Hippocampal formation (tissue), 2 donors: ENCODE measurements around the gene NEDD8.

Experiments
- DNase-seq, 2 donors: peaks; one replicate each; lab custom pipeline; 2025; lab: John Stamatoyannopoulos, UW

NEDD8 gene

DNA sequence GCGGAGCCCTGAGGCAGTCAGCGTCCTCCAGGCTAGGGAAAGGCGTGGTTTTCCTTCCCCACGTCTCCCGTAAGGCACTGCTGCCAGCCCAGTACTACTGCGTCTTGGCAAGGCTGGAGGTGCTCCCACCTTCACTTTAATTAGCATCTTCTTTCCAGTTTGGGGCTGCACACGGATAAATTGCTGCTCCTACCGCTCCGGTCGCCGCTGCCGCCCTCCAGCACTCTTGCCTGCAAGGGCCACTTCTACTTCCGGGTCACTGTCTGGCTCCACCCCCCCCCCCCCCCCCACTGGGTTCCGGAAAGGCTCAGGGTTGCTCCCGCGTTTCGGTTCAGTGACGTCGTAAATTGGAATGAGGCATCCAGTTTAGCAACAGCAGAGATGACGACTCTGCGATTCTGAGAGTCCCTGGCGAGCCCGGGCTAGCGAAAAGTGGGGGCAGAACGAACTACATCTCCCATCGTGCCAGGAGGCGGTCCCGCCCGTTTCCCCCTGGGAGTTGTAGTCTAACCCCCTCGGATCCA lies at the start of gene NEDD8:
Gene NEDD8, minus strand, starts transcription at position 247 of the 524 bp plus-strand sequence. Its CDS starts 100 bp downstream, at position 147.
- peak; percentile 95 to 97 for DNase-seq

- no peak for DNase-seq
Measured at GRCh38 chr14:24281636-24282035, 49.5 kb upstream of the NEDD8 start.

GRCh38 chr14:24280797-24281460 lies 48.8 kb upstream of the NEDD8 start:
- no peak for DNase-seq

DNA sequence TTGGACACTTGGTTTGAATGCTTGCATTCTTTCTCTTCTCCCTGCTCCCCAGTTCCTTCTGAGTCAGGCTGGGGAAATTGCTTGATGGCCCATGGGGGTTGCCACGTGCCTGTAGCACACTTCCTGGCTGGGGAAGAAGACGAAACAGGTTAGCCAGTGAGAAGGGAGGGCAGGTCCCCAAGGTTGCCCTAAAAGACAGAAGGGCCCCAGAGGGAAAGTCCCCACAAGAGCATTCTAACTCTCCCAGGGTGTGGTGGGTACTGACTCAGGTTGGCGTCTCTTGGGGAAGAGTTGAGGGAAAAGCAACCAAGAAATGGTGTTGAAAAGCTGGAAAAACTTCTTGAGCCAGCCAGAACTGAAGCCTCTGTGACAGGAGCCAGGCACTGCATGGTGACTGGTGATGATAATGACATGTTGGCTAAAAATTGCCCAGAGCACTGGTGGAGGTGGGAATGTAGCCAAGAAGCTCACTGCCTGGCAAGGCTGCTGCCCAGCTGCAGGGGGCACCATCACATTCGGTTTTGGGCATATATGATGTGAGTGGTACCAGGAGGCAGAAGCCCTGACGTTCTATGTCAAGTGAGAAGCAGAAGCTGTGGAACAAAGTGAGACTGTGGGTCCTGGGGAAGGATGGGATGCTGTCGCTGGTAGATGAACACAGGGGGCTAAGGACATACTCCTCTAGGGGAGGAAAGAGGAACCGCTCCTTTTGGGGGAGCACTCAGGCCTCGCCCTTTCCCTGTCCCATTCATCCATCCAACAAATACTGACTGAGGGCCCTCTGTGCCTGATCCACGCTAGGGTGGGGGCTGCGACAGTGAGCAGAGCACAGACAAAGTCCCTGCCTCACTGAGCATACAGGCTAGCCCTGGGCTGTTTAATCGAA lies 47.4 kb upstream of the NEDD8 start:
- DNase-seq = peak; percentile 17 to 43

DNA sequence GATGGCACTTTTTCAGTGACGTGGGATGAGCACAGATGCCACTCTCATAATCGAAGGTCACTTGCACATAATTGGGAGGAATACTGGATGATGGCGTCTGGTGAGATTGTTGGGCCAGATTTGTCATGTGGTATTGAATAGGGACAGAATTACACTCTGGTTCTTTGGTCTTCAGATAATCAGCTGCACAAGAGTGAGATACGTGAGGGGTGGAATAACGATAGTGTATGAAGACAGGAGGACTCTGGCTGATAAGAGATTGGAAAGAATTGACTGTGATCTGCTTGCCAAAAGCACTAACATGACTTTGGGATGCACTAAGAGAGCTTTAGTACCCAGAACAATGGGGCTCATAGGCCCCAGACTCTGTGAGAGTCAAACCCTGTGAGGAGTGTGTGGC lies 46.3 kb upstream of the NEDD8 start:
- DNase-seq = no peak

DNA sequence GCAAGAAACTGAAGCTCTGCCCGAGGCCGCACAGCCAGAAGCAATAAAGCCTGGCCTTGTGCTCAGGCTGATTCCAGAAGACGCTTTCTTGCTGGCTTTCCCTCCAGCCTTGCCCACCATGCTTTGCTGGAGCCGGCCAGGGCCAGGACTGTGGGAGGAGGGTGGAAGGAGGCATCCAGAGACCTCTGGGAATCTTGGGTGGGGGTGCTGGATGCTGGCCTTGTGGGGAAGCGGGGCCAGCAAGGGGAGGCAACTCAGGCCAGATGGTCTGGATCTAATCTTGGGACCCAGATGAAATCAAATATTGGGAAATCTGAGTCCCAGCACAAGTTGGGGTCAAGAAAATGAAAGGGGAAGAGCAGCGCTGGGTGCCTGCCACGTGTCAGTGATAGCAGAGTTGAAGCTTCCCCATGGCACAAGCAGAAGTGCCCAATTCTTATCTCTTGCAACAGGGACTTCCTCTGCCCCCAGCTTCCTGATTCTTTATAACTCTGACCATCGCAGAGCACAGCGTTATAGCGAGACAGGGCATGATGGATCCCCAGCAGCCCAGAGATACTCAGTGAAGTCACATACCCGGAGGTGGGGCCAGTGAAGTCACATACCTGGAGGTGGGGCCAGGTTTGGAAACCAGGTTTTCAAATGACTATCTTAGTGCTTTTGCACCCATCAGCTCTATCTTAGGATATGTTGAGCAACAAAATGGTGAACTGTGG lies 45.6 kb upstream of the NEDD8 start:
- DNase-seq = no peak

- no peak for DNase-seq
Measured at GRCh38 chr14:24277071-24277470, 44.9 kb upstream of the NEDD8 start.

GRCh38 chr14:24274101-24274543 lies 42.0 kb upstream of the NEDD8 start:
- DNase-seq = no peak

- DNase-seq = no peak
Measured at GRCh38 chr14:24273422-24273998, 41.3 kb upstream of the NEDD8 start.

- DNase-seq = no peak
Measured at GRCh38 chr14:24272467-24272866, 40.3 kb upstream of the NEDD8 start.

GRCh38 chr14:24271834-24272263 lies 39.7 kb upstream of the NEDD8 start:
- DNase-seq = no peak

GRCh38 chr14:24271134-24271833 lies 39.1 kb upstream of the NEDD8 start, which contains the start of gene RABGGTA:
TSS of gene RABGGTA (minus strand) at chr14:24271597. CDS start at chr14:24271115, 482 bp downstream.
- DNase-seq = peak; percentile 79 to 86

- DNase-seq = no peak
Measured at GRCh38 chr14:24270537-24271133, 38.5 kb upstream of the NEDD8 start.

GRCh38 chr14:24269910-24270536 lies 37.9 kb upstream of the NEDD8 start:
- no peak for DNase-seq

GRCh38 chr14:24269368-24269767 lies 37.2 kb upstream of the NEDD8 start:
- DNase-seq = no peak

DNA sequence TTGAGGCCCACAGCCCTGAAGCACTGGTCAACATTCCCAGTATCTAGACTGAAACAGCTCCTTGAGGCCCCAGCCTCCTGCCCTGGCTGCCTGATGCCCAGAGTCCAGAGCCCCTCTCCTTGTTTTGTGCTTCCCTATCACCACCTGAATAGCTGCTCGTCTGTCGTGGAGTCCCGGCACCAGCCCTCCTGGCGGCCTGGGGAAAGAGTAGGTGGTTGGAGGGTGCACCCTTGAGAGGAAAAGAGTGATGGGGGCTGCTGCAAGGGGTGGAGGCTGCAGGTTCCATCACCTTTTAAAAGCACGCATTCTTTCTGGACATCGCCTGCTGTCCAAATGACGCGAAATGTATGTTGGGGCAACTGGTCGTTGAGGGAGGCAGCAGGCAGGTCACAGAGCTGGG lies 36.1 kb upstream of the NEDD8 start:
- DNase-seq = no peak

- no peak for DNase-seq
Measured at GRCh38 chr14:24267516-24267915, 35.3 kb upstream of the NEDD8 start.

GRCh38 chr14:24266344-24267244 lies 34.4 kb upstream of the NEDD8 start:
- no peak for DNase-seq

GRCh38 chr14:24264298-24264697 lies 32.1 kb upstream of the NEDD8 start:
- DNase-seq = no peak
